Kasumi-1 (cell line): ENCODE results near the gene SCAMP3.
"Not testable (repeated sequence)": the region's sequence is repeated elsewhere in the genome, so short reads cannot be mapped to it uniquely, and the experiment has no call there.

Experiments used
- DNase-seq, 2 experiments: peaks; one replicate each; lab custom pipeline; 2025; lab: John Stamatoyannopoulos, UW

Gene SCAMP3

DNA sequence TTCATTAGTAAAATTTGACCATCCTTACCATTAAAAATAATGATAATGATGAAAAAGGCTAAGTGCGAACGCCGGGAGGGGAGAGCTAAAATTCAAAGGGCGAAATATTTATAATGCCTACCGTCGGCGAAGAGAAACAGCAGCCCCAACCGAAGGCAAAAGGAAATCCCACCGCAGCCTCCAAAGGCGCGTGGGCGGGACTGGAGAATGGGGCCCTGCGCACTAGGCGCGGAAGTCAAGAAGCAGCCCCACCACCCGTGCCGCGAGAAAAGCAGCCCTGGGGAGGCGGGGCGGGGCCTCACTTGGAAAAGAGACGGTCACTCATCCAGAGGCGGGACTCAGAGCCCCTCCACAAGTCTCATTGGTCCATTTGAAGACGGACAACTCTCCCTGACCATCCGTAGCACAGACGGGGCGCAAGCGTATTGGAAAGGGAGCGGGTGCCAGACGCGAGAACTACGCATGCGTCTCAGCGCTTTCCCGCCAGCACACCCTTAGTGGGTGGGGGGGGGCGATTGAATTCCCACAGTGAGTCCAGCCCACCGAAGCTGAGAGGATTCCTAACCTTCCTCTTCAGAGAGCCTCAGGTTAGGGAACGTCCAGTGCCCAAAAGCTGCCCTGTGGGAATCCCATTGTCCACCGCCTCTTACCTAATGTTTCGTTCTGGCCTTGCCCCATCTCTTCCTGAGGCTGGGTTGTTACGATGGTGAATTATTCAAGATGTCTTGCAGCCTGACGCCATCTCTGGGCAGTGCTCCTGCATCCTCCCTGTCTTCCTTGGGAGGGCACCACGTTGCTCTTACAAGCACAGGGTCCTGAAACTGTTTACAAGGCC is 34.7 kb downstream of the SCAMP3 start:
- peak; percentile 99 for DNase-seq

- peak in 1 of 2 experiments; percentile 54 for DNase-seq
Measured at GRCh38 chr1:155226910-155227260, 35.3 kb downstream of the SCAMP3 start.

- DNase-seq, result peak; percentile 98 to 99
Measured at GRCh38 chr1:155226188-155226909, 35.8 kb downstream of the SCAMP3 start.

- DNase-seq, result not testable (repeated sequence)
Measured at GRCh38 chr1:155225404-155225759, 36.8 kb downstream of the SCAMP3 start.

GRCh38 chr1:155223047-155223446 is 39.1 kb downstream of the SCAMP3 start:
- DNase-seq, result peak; percentile 27 to 42

- DNase-seq, result not testable (repeated sequence)
Measured at GRCh38 chr1:155220211-155220965, 41.8 kb downstream of the SCAMP3 start.

DNA sequence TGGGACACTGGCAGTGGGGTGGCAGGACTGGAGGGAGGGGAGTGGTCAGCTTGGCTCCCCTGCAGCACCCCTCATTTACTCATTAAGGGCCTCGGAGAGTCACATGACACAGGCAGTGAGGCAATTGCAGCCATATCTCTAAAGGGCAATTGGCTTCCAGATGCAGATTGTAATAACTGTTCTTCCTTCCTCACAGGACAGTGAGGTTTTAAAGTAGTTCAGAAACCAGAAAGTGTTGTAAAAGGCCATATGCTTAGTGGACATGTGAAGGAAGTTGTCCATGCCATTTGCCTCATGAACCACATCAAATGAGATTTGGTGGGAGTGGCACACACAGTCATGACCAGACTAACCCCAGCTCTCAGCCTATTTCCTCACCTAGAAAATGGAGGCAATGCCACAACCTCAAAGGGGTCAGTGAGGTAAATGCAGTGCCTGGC is 42.5 kb downstream of the SCAMP3 start:
- DNase-seq, result peak in 1 of 2 experiments; percentile 24

- peak; percentile 34 to 37 for DNase-seq
Measured at GRCh38 chr1:155218854-155219591, 43.1 kb downstream of the SCAMP3 start.

- not testable (repeated sequence) for DNase-seq
Measured at GRCh38 chr1:155214702-155215101, 47.5 kb downstream of the SCAMP3 start.

- DNase-seq, result not testable (repeated sequence)
Measured at GRCh38 chr1:155212051-155212440, 50.1 kb downstream of the SCAMP3 start.

- DNase-seq, result not testable (repeated sequence)
Measured at GRCh38 chr1:155211381-155212050, 50.6 kb downstream of the SCAMP3 start.

- no peak for DNase-seq
Measured at GRCh38 chr1:155210314-155211104, 51.7 kb downstream of the SCAMP3 start.

GRCh38 chr1:155209312-155209721 is 52.8 kb downstream of the SCAMP3 start:
- DNase-seq, result no peak

GRCh38 chr1:155208541-155209311 is 53.4 kb downstream of the SCAMP3 start, which contains the start of gene MTX1:
TSS of gene MTX1 (plus strand) at chr1:155208695. CDS start at chr1:155208805, 110 bp downstream.
- DNase-seq, result peak; percentile 73 to 79

GRCh38 chr1:155207806-155208540 is 54.2 kb downstream of the SCAMP3 start, which contains the start of gene THBS3:
TSS of gene THBS3 (minus strand) at chr1:155207897. CDS start at chr1:155207876, 21 bp downstream.
- no peak for DNase-seq

DNA sequence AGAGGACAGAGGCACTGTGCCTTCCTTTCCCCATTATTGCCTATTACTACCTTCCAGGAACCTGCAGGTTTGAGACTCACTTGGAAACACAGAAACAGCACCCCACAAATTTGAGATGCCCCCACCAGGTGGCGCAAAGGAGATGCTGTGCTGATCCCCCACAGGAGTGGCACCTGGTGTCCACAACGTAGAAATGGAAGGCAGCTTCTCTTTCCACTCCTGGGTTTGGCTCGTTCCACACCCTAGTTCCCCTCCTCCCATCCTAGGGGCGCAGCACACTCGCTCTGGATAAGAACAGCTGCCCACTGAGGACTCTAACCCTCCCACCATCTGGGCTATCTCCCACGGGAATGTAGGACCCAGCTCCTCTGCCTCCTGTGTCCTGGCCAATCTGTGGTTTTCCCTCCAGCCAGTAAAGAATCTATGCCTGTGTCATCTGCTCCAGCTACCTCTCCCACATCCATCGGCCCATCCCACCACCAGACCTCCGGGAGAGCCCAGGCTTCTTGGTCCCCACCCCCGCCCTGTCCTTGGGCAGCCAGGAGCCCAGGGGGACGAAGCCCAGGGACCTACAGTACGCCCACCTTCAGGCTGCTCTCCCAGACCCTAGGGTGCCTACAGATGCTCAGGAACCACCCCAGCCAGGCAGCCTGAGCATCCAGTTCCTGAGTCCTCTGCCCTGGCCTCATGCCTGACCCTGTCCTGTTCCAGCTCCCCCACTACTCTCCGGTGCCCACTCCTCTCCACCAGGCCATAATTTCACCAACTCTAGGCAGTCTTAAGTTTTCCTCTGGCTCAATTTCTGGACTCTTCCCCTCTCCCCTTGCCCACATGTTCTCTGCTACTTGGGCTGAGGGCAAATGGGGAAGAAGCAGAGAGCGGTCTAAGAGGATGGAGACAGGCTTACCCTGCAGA is 55.0 kb downstream of the SCAMP3 start:
- peak; percentile 80 to 87 for DNase-seq
